IPS-15b (cell line): ENCODE results near the gene TPRKB.
"Not testable (repeated sequence)": the region's sequence is repeated elsewhere in the genome, so short reads cannot be mapped to it uniquely, and the experiment has no call there.

Source experiments
- H3K27me3 ChIP-seq: one replicate; pipeline ENCODE4 v1.6.1; 2013; ENCODE audit warnings: low read length; ENCODE audit not compliant: control insufficient read depth, insufficient read depth
- H3K36me3 ChIP-seq: one replicate; pipeline ENCODE4 v1.6.1; 2013; ENCODE audit warnings: low read length; ENCODE audit not compliant: control insufficient read depth, insufficient read depth
- H3K4me1 ChIP-seq: one replicate; pipeline ENCODE4 v1.6.1; 2013; ENCODE audit warnings: mild to moderate bottlenecking, low read length; ENCODE audit not compliant: control insufficient read depth, insufficient read depth
- H3K4me3 ChIP-seq: one replicate; pipeline ENCODE4 v1.5.1; 2013; ENCODE audit warnings: low read depth, low read length
- H3K9ac ChIP-seq: one replicate; pipeline ENCODE4 v1.6.1; 2013; ENCODE audit warnings: low read depth, mild to moderate bottlenecking, low read length
- H3K9me3 ChIP-seq: one replicate; pipeline ENCODE4 v1.6.1; 2013; ENCODE audit warnings: mild to moderate bottlenecking, low read length; ENCODE audit not compliant: control insufficient read depth, insufficient read depth

Gene TPRKB

GRCh38 chr2:73736855-73737779, at the start of gene TPRKB:
TPRKB (minus strand) TSS chr2:73737345; CDS start chr2:73734569, 2,776 bp downstream.
- Histone ChIP-seq H3K27me3 (peaks cover 24% of the 10 kb centered on the region), H3K36me3 (peaks cover 3% of the 10 kb centered on the region), H3K9ac (peak within 1 kb of the TSS; percentile 82), H3K4me3 (peak within 1 kb of the TSS; percentile 93), H3K9me3 (no peaks in the 10 kb centered on the region), H3K4me1 (no peaks in the 10 kb centered on the region)

DNA sequence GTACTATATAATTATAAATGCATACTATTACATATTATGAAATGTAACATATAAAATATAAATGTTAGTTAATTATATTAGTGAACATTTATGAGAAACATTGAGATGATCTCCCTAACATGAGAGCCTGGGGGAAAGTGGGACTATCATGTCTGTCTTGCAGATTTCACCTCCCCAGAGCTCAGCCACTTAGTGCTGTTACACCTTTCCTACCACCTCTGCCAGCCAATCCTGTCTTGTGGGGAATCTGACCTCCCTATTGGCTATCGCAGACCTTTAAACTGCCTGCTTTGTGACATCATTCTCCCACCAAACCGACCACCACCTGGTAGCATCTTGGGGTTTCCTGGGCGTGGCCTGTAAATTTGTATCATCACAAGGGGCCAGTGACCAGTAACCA, 46.7 kb upstream of the TPRKB start, which contains the start of gene C2orf78:
Gene C2orf78 (plus strand): TSS at position 301 of the 400 bp plus-strand sequence. CDS start 127 bp downstream, outside the sequence.
- H3K9me3 ChIP-seq, H3K9ac ChIP-seq, H3K27me3 ChIP-seq, H3K4me3 ChIP-seq, H3K4me1 ChIP-seq, H3K36me3 ChIP-seq: not testable (repeated sequence)

DNA sequence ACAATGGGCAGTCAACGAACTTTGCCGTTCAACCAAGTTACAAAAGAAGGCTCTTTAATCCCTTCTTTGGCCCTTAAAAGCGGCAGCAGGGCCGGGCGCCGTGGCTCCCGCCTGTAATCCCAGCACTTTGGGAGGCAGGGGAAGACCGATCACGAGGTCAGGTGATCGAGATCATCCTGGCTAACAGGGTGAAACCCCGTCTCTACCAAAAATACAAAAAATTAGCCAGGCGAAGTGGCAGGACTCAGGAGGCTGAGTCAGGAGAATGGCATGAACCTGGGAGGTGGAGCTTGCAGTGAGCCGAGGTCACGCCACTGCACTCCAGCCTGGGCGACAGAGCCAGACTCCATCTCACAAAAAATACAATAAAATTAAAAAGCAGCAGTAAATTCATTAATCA, 46.3 kb upstream of the TPRKB start:
- not testable (repeated sequence) for H3K36me3 ChIP-seq, H3K27me3 ChIP-seq, H3K9ac ChIP-seq, H3K9me3 ChIP-seq, H3K4me1 ChIP-seq, H3K4me3 ChIP-seq

DNA sequence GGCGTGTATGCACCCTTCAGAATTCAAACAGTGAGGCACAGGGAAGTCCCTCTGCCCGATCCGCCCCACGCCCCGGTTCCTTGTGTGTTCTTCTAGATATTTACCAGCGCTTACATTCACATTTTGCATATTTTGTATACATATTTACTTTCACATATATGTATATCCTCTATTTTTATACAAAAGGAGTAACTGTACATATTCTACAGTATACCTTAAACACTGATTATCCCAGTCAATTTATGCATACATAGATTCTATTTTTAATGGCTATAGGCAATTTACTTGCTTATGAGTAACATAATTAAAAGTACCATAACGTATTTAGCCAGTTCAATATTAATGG, 43.1 kb upstream of the TPRKB start:
- Histone ChIP-seq H3K4me1 (no peaks in the 10 kb centered on the region), H3K4me3 (no peak overlapping the region), H3K36me3 (no peaks in the 10 kb centered on the region), H3K9me3 (no peaks in the 10 kb centered on the region), H3K27me3 (no peaks in the 10 kb centered on the region), H3K9ac (no peak overlapping the region)

DNA sequence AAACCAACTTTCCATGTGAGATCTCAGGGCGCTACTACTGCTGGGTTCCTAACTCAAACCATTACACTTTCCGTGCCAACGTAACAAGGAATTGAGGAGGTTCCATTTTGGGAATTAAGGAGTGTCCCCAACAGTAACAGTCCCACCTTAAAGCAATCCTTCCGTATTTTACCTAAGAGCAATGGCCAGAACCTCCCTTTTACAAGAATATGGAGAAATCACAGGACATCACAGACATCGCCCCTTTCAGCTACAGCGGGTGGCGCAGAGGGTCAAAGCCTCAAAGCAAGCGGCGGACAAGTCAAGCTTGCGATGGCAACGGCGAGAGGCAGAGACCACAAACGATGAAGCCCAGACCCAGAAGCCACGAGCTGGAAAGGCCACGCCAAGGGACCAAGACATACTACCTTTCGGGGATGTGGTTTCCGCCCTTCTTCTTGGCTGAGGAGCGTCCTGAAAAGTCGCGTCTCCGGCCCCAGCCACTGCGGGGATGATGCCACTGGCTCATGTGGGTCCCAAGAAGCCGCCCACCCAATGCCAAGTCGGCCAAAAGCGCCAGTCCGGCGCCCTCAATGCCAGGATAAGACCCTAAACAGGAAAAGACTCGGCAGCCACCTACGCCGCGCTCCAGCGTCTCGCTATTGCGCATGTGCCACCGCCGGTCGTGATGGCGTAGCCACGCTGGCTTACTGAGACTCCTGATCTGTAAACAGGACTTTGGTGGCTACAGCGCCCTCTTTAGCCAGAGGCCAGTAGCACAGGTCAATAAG, 42.5 kb upstream of the TPRKB start, which contains the start of gene DUSP11:
Gene DUSP11 (minus strand): TSS at position 637 of the 770 bp plus-strand sequence. CDS start 129 bp downstream, at position 508.
- Histone ChIP-seq H3K36me3 (no peaks in the 10 kb centered on the region), H3K4me3 (peak within 1 kb of the TSS; percentile 95), H3K27me3 (no peaks in the 10 kb centered on the region), H3K9me3 (no peaks in the 10 kb centered on the region), H3K9ac (peak within 1 kb of the TSS; percentile 82), H3K4me1 (no peaks in the 10 kb centered on the region)

GRCh38 chr2:73778867-73779466, 41.8 kb upstream of the TPRKB start:
- peak overlapping the region; percentile 95 for H3K4me3 ChIP-seq
- peak overlapping the region; percentile 82 for H3K9ac ChIP-seq
- not testable (repeated sequence) for H3K27me3 ChIP-seq, H3K9me3 ChIP-seq, H3K4me1 ChIP-seq, H3K36me3 ChIP-seq

- Histone ChIP-seq H3K9me3 (no peaks in the 10 kb centered on the region), H3K36me3 (peaks cover 4% of the 10 kb centered on the region), H3K4me3 (no peak overlapping the region), H3K4me1 (no peaks in the 10 kb centered on the region), H3K27me3 (no peaks in the 10 kb centered on the region), H3K9ac (no peak overlapping the region)
These were observed 39.8 kb upstream of the TPRKB start for GRCh38 chr2:73776869-73777519.

- no peaks in the 10 kb centered on the region for H3K9me3 ChIP-seq
- peaks cover 4% of the 10 kb centered on the region for H3K36me3 ChIP-seq
- no peak overlapping the region for H3K4me3 ChIP-seq
- no peaks in the 10 kb centered on the region for H3K4me1 ChIP-seq
- H3K9ac ChIP-seq: no peak overlapping the region
- no peaks in the 10 kb centered on the region for H3K27me3 ChIP-seq
These were observed 39.2 kb upstream of the TPRKB start for GRCh38 chr2:73776381-73776780.

GRCh38 chr2:73772819-73773218, 35.7 kb upstream of the TPRKB start:
- H3K4me3 ChIP-seq: no peak overlapping the region
- H3K27me3 ChIP-seq: no peaks in the 10 kb centered on the region
- H3K9me3 ChIP-seq: no peaks in the 10 kb centered on the region
- H3K4me1 ChIP-seq: no peaks in the 10 kb centered on the region
- H3K9ac ChIP-seq: no peak overlapping the region
- peaks cover 8% of the 10 kb centered on the region for H3K36me3 ChIP-seq

GRCh38 chr2:73770725-73771124, 33.6 kb upstream of the TPRKB start:
- Histone ChIP-seq H3K9ac (no peak overlapping the region), H3K9me3 (no peaks in the 10 kb centered on the region), H3K4me3 (no peak overlapping the region), H3K27me3 (no peaks in the 10 kb centered on the region), H3K36me3 (peaks cover 8% of the 10 kb centered on the region), H3K4me1 (no peaks in the 10 kb centered on the region)

DNA sequence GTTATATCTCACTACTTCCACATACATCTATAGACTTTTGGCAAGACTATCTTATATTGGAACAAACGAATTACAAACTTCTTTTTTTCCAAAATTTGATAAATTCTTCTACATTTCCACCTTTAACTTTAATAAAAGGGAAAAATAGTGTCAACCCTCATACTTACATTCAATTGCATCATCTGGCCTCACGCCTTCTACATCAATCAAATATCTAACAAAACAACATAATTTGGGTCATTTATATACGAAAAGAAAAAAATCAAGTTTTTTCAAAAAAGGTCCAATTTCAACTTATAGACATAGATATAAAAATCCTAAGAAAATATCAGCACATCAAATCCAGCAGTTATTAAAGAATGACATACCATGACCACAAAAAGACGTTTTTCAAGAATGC, 29.8 kb upstream of the TPRKB start:
- no peaks in the 10 kb centered on the region for H3K9me3 ChIP-seq
- no peak overlapping the region for H3K4me3 ChIP-seq
- H3K4me1 ChIP-seq: no peaks in the 10 kb centered on the region
- H3K27me3 ChIP-seq: no peaks in the 10 kb centered on the region
- H3K36me3 ChIP-seq: peaks cover 11% of the 10 kb centered on the region
- H3K9ac ChIP-seq: no peak overlapping the region
